ENCODE measurements around the gene TENT5C.

Gene TENT5C

GRCh38 chr1:117594261-117594990 is 11.4 kb upstream of the TENT5C start:
- no peak for DNase-seq

GRCh38 chr1:117596023-117596720 is 9.7 kb upstream of the TENT5C start:
- no peak for DNase-seq

- no peak for DNase-seq
Observed at GRCh38 chr1:117598489-117598888, 7.4 kb upstream of the TENT5C start.

GRCh38 chr1:117599286-117600221 is 6.3 kb upstream of the TENT5C start:
- no peak for DNase-seq

GRCh38 chr1:117600325-117600943 is 5.4 kb upstream of the TENT5C start:
- no peak for DNase-seq

- DNase-seq = no peak
Observed at GRCh38 chr1:117600966-117601365, 4.9 kb upstream of the TENT5C start.

GRCh38 chr1:117602862-117603261 is 3.0 kb upstream of the TENT5C start:
- no peak for DNase-seq

GRCh38 chr1:117605164-117605773 is 579 bp upstream of the TENT5C start:
- DNase-seq = no peak

GRCh38 chr1:117606649-117607430 is 992 bp downstream of the TENT5C start:
- DNase-seq = peak; percentile 48

GRCh38 chr1:117607471-117607870 is 1.6 kb downstream of the TENT5C start:
- DNase-seq = peak; percentile 39

- no peak for DNase-seq
Observed at GRCh38 chr1:117608115-117608615, 2.3 kb downstream of the TENT5C start.

GRCh38 chr1:117608758-117609157 is 2.9 kb downstream of the TENT5C start:
- no peak for DNase-seq

GRCh38 chr1:117609471-117609911 is 3.6 kb downstream of the TENT5C start:
- no peak for DNase-seq

- no peak for DNase-seq
Observed at GRCh38 chr1:117610036-117610435, 4.2 kb downstream of the TENT5C start.

GRCh38 chr1:117611121-117611601 is 5.3 kb downstream of the TENT5C start:
- no peak for DNase-seq

- no peak for DNase-seq
Observed at GRCh38 chr1:117611894-117612483, 6.1 kb downstream of the TENT5C start.

GRCh38 chr1:117612517-117613248 is 6.8 kb downstream of the TENT5C start:
- no peak for DNase-seq

- DNase-seq = no peak
Observed at GRCh38 chr1:117613249-117613968, 7.6 kb downstream of the TENT5C start.

Data from activated gamma-delta T cell treated with Interleukin-2 at 50 U/mL for 16 hours (primary cell).